ENCODE data around the gene RBM47.

GRCh38 chr4:40389986-40390385, 239.7 kb downstream of the RBM47 start:
- TF ChIP-seq CTCF (tag by site-specific recombination; IDR thresholded peaks at IDR 0.05) (no peak), ZNF121 (tag by site-specific recombination; IDR thresholded peaks at IDR 0.05) (no peak), ZNF133 (tag by site-specific recombination; IDR thresholded peaks at IDR 0.05) (no peak), ZNF561 (tag by site-specific recombination; IDR thresholded peaks at IDR 0.05; ENCODE audit: borderline replicate concordance) (no peak), ZBTB10 (tag by site-specific recombination; IDR thresholded peaks at IDR 0.05) (no peak), ZNF350 (tag by site-specific recombination; IDR thresholded peaks at IDR 0.05) (no peak), ZNF426 (tag by site-specific recombination; IDR thresholded peaks at IDR 0.05) (no peak), ZNF768 (tag by site-specific recombination; IDR thresholded peaks at IDR 0.05) (no peak)
